ENCODE measurements around the gene TNFAIP1. TPM values are rescaled to one million over a fixed set of nuclear protein-coding genes. Genes with fewer than 3 reads are reported as not detected.

TNFAIP1 gene
- total RNA-seq, 1 experiment from 2014 or later: 49.4 TPM

DNA sequence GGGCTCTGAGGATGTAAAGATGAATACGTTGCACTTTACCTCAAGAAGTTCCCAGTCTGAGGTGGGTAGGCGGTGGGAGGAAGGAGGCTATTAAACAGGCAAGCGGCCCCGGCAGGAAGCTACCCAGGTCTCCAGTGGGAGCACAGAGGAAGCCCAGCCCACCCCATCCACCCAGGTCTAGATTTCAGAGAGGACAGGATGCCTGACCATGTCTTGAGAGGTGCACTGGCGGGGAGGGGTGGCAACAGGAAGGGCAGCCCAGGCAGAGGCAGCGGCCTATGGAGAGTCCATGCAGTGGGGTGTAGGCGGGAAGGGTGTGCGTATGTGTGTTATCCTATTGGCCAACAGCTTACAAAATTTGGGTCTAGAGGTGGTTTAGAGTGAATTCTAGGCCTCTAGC, 49.8 kb downstream of the TNFAIP1 start:
- Mint-ChIP-seq H3K4me3 (ENCODE audit: low read depth, unreplicated experiment) (peak overlapping the region; percentile 84), H3K9me3 (ENCODE audit: low read depth, unreplicated experiment) (no peaks in the 10 kb centered on the region), H3K27me3 (ENCODE audit: unreplicated experiment) (peaks cover 40% of the 10 kb centered on the region), H3K36me3 (ENCODE audit: insufficient read depth, unreplicated experiment) (peaks cover 16% of the 10 kb centered on the region), H3K4me1 (ENCODE audit: low read depth, unreplicated experiment) (peaks cover 17% of the 10 kb centered on the region), H3K27ac (ENCODE audit: unreplicated experiment) (no peak overlapping the region)
- intact Hi-C loops (cut with micrococcal nuclease; ENCODE audit: unreplicated experiment): no loop called here
- no TSS peak for BruUV-seq (replicated peaks)
- TF ChIP-seq, protein P1, sequence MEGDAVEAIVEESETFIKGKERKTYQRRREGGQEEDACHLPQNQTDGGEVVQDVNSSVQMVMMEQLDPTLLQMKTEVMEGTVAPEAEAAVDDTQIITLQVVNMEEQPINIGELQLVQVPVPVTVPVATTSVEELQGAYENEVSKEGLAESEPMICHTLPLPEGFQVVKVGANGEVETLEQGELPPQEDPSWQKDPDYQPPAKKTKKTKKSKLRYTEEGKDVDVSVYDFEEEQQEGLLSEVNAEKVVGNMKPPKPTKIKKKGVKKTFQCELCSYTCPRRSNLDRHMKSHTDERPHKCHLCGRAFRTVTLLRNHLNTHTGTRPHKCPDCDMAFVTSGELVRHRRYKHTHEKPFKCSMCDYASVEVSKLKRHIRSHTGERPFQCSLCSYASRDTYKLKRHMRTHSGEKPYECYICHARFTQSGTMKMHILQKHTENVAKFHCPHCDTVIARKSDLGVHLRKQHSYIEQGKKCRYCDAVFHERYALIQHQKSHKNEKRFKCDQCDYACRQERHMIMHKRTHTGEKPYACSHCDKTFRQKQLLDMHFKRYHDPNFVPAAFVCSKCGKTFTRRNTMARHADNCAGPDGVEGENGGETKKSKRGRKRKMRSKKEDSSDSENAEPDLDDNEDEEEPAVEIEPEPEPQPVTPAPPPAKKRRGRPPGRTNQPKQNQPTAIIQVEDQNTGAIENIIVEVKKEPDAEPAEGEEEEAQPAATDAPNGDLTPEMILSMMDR (IDR thresholded peaks at IDR 0.05; ENCODE audit: unreplicated experiment): no peak
- DNase-seq: no peak
- CTCF ChIA-PET: no interaction called here

GRCh38 chr17:28386391-28386790, 50.8 kb downstream of the TNFAIP1 start:
- Mint-ChIP-seq H3K27me3 (ENCODE audit: unreplicated experiment) (peaks cover 30% of the 10 kb centered on the region), H3K36me3 (ENCODE audit: insufficient read depth, unreplicated experiment) (peaks cover 16% of the 10 kb centered on the region), H3K27ac (ENCODE audit: unreplicated experiment) (no peak overlapping the region), H3K4me3 (ENCODE audit: low read depth, unreplicated experiment) (no peak overlapping the region), H3K4me1 (ENCODE audit: low read depth, unreplicated experiment) (peaks cover 9% of the 10 kb centered on the region), H3K9me3 (ENCODE audit: low read depth, unreplicated experiment) (no peaks in the 10 kb centered on the region)
- intact Hi-C loops (cut with micrococcal nuclease; ENCODE audit: unreplicated experiment): no loop called here
- CTCF ChIA-PET: no interaction called here
- no TSS peak for BruUV-seq (replicated peaks)
- DNase-seq: no peak
- TF ChIP-seq, protein P1 (IDR thresholded peaks at IDR 0.05; ENCODE audit: unreplicated experiment): no peak

DNA sequence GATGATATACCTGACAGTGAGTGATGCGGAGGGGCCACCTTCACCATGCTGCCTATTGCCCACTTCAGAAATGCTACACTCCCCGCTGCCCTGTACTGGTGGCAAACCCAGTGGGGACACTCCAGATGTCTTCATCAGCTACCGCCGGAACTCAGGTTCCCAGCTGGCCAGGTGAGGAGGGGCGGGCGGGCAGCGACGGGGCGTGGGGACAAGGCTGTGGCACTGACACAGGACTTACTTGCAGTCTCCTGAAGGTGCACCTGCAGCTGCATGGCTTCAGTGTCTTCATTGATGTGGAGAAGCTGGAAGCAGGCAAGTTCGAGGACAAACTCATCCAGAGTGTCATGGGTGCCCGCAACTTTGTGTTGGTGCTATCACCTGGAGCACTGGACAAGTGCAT, 52.5 kb downstream of the TNFAIP1 start:
- TF ChIP-seq, protein P1 (IDR thresholded peaks at IDR 0.05; ENCODE audit: unreplicated experiment): no peak
- intact Hi-C loops (cut with micrococcal nuclease; ENCODE audit: unreplicated experiment): no loop called here
- peaks cover 9% of the 10 kb centered on the region for H3K4me1 Mint-ChIP-seq (ENCODE audit: low read depth, unreplicated experiment)
- BruUV-seq (replicated peaks): no TSS peak
- no peak overlapping the region for H3K4me3 Mint-ChIP-seq (ENCODE audit: low read depth, unreplicated experiment)
- H3K27ac Mint-ChIP-seq (ENCODE audit: unreplicated experiment): no peak overlapping the region
- no peak for DNase-seq
- H3K36me3 Mint-ChIP-seq (ENCODE audit: insufficient read depth, unreplicated experiment): peaks cover 16% of the 10 kb centered on the region
- CTCF ChIA-PET: interaction anchor here (0.7 kb wide), 1 partner anchor 31 kb away, joined by 3 read pairs; no protein-coding TSS in a partner anchor
- no peaks in the 10 kb centered on the region for H3K9me3 Mint-ChIP-seq (ENCODE audit: low read depth, unreplicated experiment)
- peaks cover 13% of the 10 kb centered on the region for H3K27me3 Mint-ChIP-seq (ENCODE audit: unreplicated experiment)

- Mint-ChIP-seq H3K4me3 (ENCODE audit: low read depth, unreplicated experiment) (no peak overlapping the region), H3K9me3 (ENCODE audit: low read depth, unreplicated experiment) (no peaks in the 10 kb centered on the region), H3K27ac (ENCODE audit: unreplicated experiment) (no peak overlapping the region), H3K27me3 (ENCODE audit: unreplicated experiment) (no peaks in the 10 kb centered on the region), H3K4me1 (ENCODE audit: low read depth, unreplicated experiment) (no peaks in the 10 kb centered on the region), H3K36me3 (ENCODE audit: insufficient read depth, unreplicated experiment) (no peaks in the 10 kb centered on the region)
- CTCF ChIA-PET: no interaction called here
- intact Hi-C loops (cut with micrococcal nuclease; ENCODE audit: unreplicated experiment): no loop called here
- no TSS peak for BruUV-seq (replicated peaks)
- TF ChIP-seq, protein P1 (IDR thresholded peaks at IDR 0.05; ENCODE audit: unreplicated experiment): no peak
- no peak for DNase-seq
Observed at GRCh38 chr17:28390141-28390540, 54.6 kb downstream of the TNFAIP1 start.

Measured in Calu3 (cell line).